ENCODE results near the gene CPT1B.

- TF ChIP-seq CTCF (conservative IDR thresholded peaks at IDR 0.05 in 1 of 2, IDR thresholded peaks at IDR 0.05 in 1 of 2; ENCODE audit: extremely low read depth in 1 of 2, insufficient read depth in 1 of 2, low read depth in 1 of 2, low read length in 2 of 2) (no peak), EZH2 (IDR thresholded peaks at IDR 0.05; ENCODE audit: borderline replicate concordance, low read length) (no peak)
Measured at GRCh38 chr22:50547263-50547985, 30.8 kb downstream of the CPT1B start.
